HCT116 (cell line): ENCODE results near the gene PRSS2. TPM values are rescaled to one million over a fixed set of nuclear protein-coding genes. Genes with fewer than 3 reads are reported as not detected.

Experiments used
- ATAC-seq: fragments of 200-7000 bp; cut with Tn5 transposase; 2 replicates; pipeline ENCODE4 v1.9.1; 2020; ENCODE audit warnings: mild to moderate bottlenecking, moderate library complexity
- BruUV-seq: library from RNA; stranded (reverse); fragments of 400-500 nt; replicated peaks from 2 replicates; lab custom pipeline; 2021; lab: Mats Ljungman, UMichigan
- CTCF ChIA-PET: fragments of 300-600 bp; sonication (Branson Sonifier 250); formaldehyde crosslinking; loops from one replicate; lab custom pipeline; 2021; ENCODE audit warnings: antibody characterized with exemption; lab: Charles Lee
- POLR2A ChIA-PET: fragments of 300-600, 350-600 bp; sonication (Branson Sonifier 250); formaldehyde crosslinking; loops from one replicate; lab custom pipeline; 2021; ENCODE audit warnings: antibody characterized with exemption; lab: Charles Lee
- RAD21 ChIA-PET, 2 experiments: fragments of 300-600 bp; sonication (Branson Sonifier 250); formaldehyde crosslinking; loops; one replicate each; lab custom pipeline; 2023; ENCODE audit warnings: low total read pairs in 2 of 2; ENCODE audit not compliant: uncharacterized antibody in 2 of 2, unreplicated experiment in 2 of 2, low non-redundant PET in 1 of 2; lab: Charles Lee
- DNase-seq: peaks from one replicate; pipeline ENCODE4 v3.0.0-alpha.2; 2010; ENCODE audit warnings: low read depth, low spot score
- H2AFZ ChIP-seq: fragments of 200-600 bp; shearing (Covaris generic), sonication (generic); 2 replicates; pipeline ENCODE4 v1.6.1; 2017; ENCODE audit warnings: low read depth, mixed run types, mixed read lengths, antibody characterized with exemption, low read length; ENCODE audit not compliant: poor library complexity, severe bottlenecking
- H3K27ac ChIP-seq: 2 replicates; pipeline ENCODE4 v1.5.1; 2012; ENCODE audit warnings: low read depth, low read length
- H3K27me3 ChIP-seq: fragments of 200-600 bp; sonication (generic); 2 replicates; pipeline ENCODE4 v1.6.1; 2016; ENCODE audit warnings: mixed run types, low read length, mixed read lengths; ENCODE audit not compliant: insufficient read depth
- H3K36me3 ChIP-seq, 2 experiments: fragments of 200-500 bp in 1 of 2; fragments of 200-600 bp in 1 of 2; sonication (Bioruptor generic) in 1 of 2; sonication (generic) in 1 of 2; 2 replicates each; pipeline versions ENCODE4 v1.5.1 to v1.6.1; 2014 to 2016; ENCODE audit warnings: low read length in 2 of 2, inconsistent platforms in 1 of 2, mixed read lengths in 1 of 2, mixed run types in 1 of 2; ENCODE audit not compliant: insufficient read depth in 2 of 2, control insufficient read depth in 1 of 2
- H3K4me1 ChIP-seq, 2 experiments: fragments of 200-600 bp in 1 of 2; sonication (generic) in 1 of 2; 2 replicates each; pipeline versions ENCODE4 v1.5.1 to v1.6.1; 2012 to 2017; ENCODE audit warnings: low read length in 2 of 2, inconsistent platforms in 1 of 2, mild to moderate bottlenecking in 1 of 2, mixed read lengths in 1 of 2, mixed run types in 1 of 2, moderate library complexity in 1 of 2; ENCODE audit not compliant: insufficient read depth in 2 of 2, control insufficient read depth in 1 of 2
- H3K4me2 ChIP-seq: fragments of 200-600 bp; sonication (generic); 2 replicates; pipeline ENCODE4 v1.6.1; 2017; ENCODE audit warnings: mixed run types, low read length, mixed read lengths
- H3K4me3 ChIP-seq, 2 experiments: fragments of 200-600 bp in 1 of 2; sonication (generic) in 1 of 2; replicated peaks in 1 of 2; 2 replicates each; pipeline ENCODE4 v1.5.1; 2011 to 2016; ENCODE audit warnings: low read length in 2 of 2, control low read depth in 1 of 2, low read depth in 1 of 2, mild to moderate bottlenecking in 1 of 2, mixed read lengths in 1 of 2, mixed run types in 1 of 2
- H3K79me2 ChIP-seq: fragments of 200-600 bp; sonication (generic); 2 replicates; pipeline ENCODE4 v1.6.1; 2017; ENCODE audit warnings: mild to moderate bottlenecking, mixed run types, low read length, moderate library complexity, mixed read lengths; ENCODE audit not compliant: insufficient read depth
- H3K9ac ChIP-seq: fragments of 200-600 bp; sonication (generic); 2 replicates; pipeline ENCODE4 v1.6.1; 2016; ENCODE audit warnings: low read length, mixed read lengths
- H3K9me2 ChIP-seq: fragments of 200-600 bp; sonication (generic), shearing (Covaris generic); 2 replicates; pipeline ENCODE4 v1.6.1; 2017; ENCODE audit warnings: mixed run types, mild to moderate bottlenecking, moderate library complexity; ENCODE audit not compliant: insufficient read depth
- H3K9me3 ChIP-seq, 2 experiments: fragments of 200-500 bp in 1 of 2; fragments of 200-600 bp in 1 of 2; sonication (Bioruptor generic) in 1 of 2; sonication (generic) in 1 of 2; 2 replicates each; pipeline ENCODE4 v1.6.1; 2014 to 2017; ENCODE audit warnings: low read length in 2 of 2, mixed read lengths in 2 of 2, inconsistent platforms in 1 of 2, low read depth in 1 of 2, mild to moderate bottlenecking in 1 of 2, mixed run types in 1 of 2, moderate library complexity in 1 of 2; ENCODE audit not compliant: control insufficient read depth in 1 of 2, insufficient read depth in 1 of 2
- H4K20me1 ChIP-seq: fragments of 200-600 bp; sonication (generic), shearing (Covaris generic); 2 replicates; pipeline ENCODE4 v1.6.1; 2017; ENCODE audit warnings: mixed run types, mild to moderate bottlenecking, moderate library complexity; ENCODE audit not compliant: insufficient read depth
- ATF3 ChIP-seq: IDR thresholded peaks from 2 replicates; pipeline ENCODE4 v1.6.1; 2012
- CBX3 ChIP-seq: IDR thresholded peaks from 2 replicates; pipeline ENCODE4 v1.6.1; 2012; ENCODE audit warnings: low read depth
- CEBPB ChIP-seq: IDR thresholded peaks from 2 replicates; pipeline ENCODE4 v1.6.1; 2012; ENCODE audit warnings: low read depth
- CTCF ChIP-seq, 3 experiments: fragments of 200-600 bp in 1 of 3; sonication (generic) in 1 of 3; IDR thresholded peaks in 2 of 3; conservative IDR thresholded peaks in 1 of 3; 2 replicates each; pipeline ENCODE4 v1.5.1; 2012 to 2017; ENCODE audit warnings: low read depth in 2 of 3, low read length in 2 of 3, antibody characterized with exemption in 1 of 3, borderline replicate concordance in 1 of 3, control low read depth in 1 of 3, mild to moderate bottlenecking in 1 of 3, mixed read lengths in 1 of 3, mixed run types in 1 of 3, moderate library complexity in 1 of 3; ENCODE audit not compliant: insufficient read depth in 1 of 3
- EGR1 ChIP-seq: IDR thresholded peaks from 2 replicates; pipeline ENCODE4 v1.6.1; 2012; ENCODE audit warnings: low read depth
- EZH2 ChIP-seq: fragments of 200-600 bp; sonication (generic); IDR thresholded peaks from 2 replicates; pipeline ENCODE4 v1.6.1; 2017; ENCODE audit warnings: antibody characterized with exemption, mixed run types
- EZH2phosphoT487 ChIP-seq: fragments of 200-600 bp; IDR thresholded peaks from 2 replicates; pipeline ENCODE4 v1.6.1; 2018; ENCODE audit warnings: antibody characterized with exemption, borderline replicate concordance
- FOSL1 ChIP-seq: IDR thresholded peaks from 2 replicates; pipeline ENCODE4 v1.6.1; 2012; ENCODE audit warnings: low read depth
- JUND ChIP-seq: IDR thresholded peaks from 2 replicates; pipeline ENCODE4 v1.6.1; 2012
- POLR2A ChIP-seq: IDR thresholded peaks from 2 replicates; pipeline ENCODE4 v1.7.0; 2011; ENCODE audit warnings: borderline replicate concordance; ENCODE audit not compliant: insufficient read depth, insufficient read length; ENCODE audit errors: extremely low read depth
- POLR2AphosphoS5 ChIP-seq: IDR thresholded peaks from 2 replicates; pipeline ENCODE4 v1.6.1; 2011; ENCODE audit warnings: mild to moderate bottlenecking, low read depth, low read length, moderate library complexity
- RAD21 ChIP-seq: IDR thresholded peaks from 2 replicates; pipeline ENCODE4 v1.6.1; 2012; ENCODE audit warnings: low read depth, mild to moderate bottlenecking
- SIN3A ChIP-seq: IDR thresholded peaks from 2 replicates; pipeline ENCODE4 v1.6.1; 2012; ENCODE audit warnings: low read depth
- TCF7L2 ChIP-seq: IDR thresholded peaks from 2 replicates; pipeline ENCODE4 v1.7.0; 2011; ENCODE audit warnings: borderline replicate concordance, inconsistent platforms; ENCODE audit not compliant: insufficient read depth, insufficient read length; ENCODE audit errors: extremely low read depth
- ZBTB33 ChIP-seq: IDR thresholded peaks from 2 replicates; pipeline ENCODE4 v1.6.1; 2011; ENCODE audit warnings: mild to moderate bottlenecking, low read length, moderate library complexity; ENCODE audit not compliant: insufficient replicate concordance; ENCODE audit errors: extremely low read depth
- ZFX ChIP-seq: fragments of 450-650 bp; IDR thresholded peaks from 2 replicates; pipeline ENCODE4 v1.6.1; 2017
- intact Hi-C: fragments of 100-400 bp; cut with micrococcal nuclease; formaldehyde crosslinking; loops from 2 replicates; pipeline ENCODE4 v1.10.0; 2022
- total RNA-seq: library from RNA; stranded (reverse); gene quantifications from one replicate; pipeline ENCODE4 v1.2.1, GENCODE V29; 2021; ENCODE audit not compliant: unreplicated experiment

The PRSS2 gene
- total RNA-seq, 1 experiment from 2014 or later = 36.8 TPM

- TF ChIP-seq ZBTB33 (no peak), JUND (no peak), EGR1 (peak; percentile 49; the same call in 1 of the 2 replicates), RAD21 (peak; percentile 99), EZH2 (no peak), ATF3 (no peak)
Observed at GRCh38 chr7:142782922-142783900, 12.4 kb downstream of the PRSS2 start (continued).

GRCh38 chr7:142784096-142784495 is 13.3 kb downstream of the PRSS2 start:
- ATAC-seq = no peak
- ChIA-PET POLR2A (no interaction called here), RAD21 (no interaction called here), CTCF (interaction anchor here (0.7 to 4.7 kb wide), 8 partner anchors 71 to 408 kb away, joined by 3 to 166 read pairs (median 5); no protein-coding TSS in a partner anchor)
- DNase-seq = no peak
- no peaks in the 10 kb centered on the region for H3K36me3 ChIP-seq
- H3K4me1 ChIP-seq = peaks cover 0 to 5% of the 10 kb centered on the region in 2 experiments; a peak in 1 of 4 replicates
- H3K9me2 ChIP-seq = no peaks in the 10 kb centered on the region
- H3K9me3 ChIP-seq = no peaks in the 10 kb centered on the region
- no peak overlapping the region for H3K9ac ChIP-seq
- no peaks in the 10 kb centered on the region for H4K20me1 ChIP-seq
- no peaks in the 10 kb centered on the region for H3K27me3 ChIP-seq
- BruUV-seq = no TSS peak
- no peak overlapping the region for H3K4me2 ChIP-seq
- no peak overlapping the region for H2AFZ ChIP-seq
- no peak overlapping the region for H3K4me3 ChIP-seq
- H3K27ac ChIP-seq = no peak overlapping the region
- intact Hi-C loops = loop anchor here (5.0 kb wide), 1 partner anchor 267 kb away; no protein-coding TSS in a partner anchor
- no peaks in the 10 kb centered on the region for H3K79me2 ChIP-seq
- TF ChIP-seq RAD21 = no peak
- no peak for TF ChIP-seq CEBPB
- TF ChIP-seq SIN3A = no peak
- no peak for TF ChIP-seq EZH2phosphoT487
- no peak for TF ChIP-seq JUND
- TF ChIP-seq ATF3 = no peak
- no peak for TF ChIP-seq FOSL1
- no peak for TF ChIP-seq ZFX
- TF ChIP-seq POLR2AphosphoS5 = no peak
- TF ChIP-seq EZH2 = no peak
- no peak for TF ChIP-seq TCF7L2
- no peak for TF ChIP-seq ZBTB33
- no peak for TF ChIP-seq CTCF (IDR thresholded peaks at IDR 0.05 in 2 of 3, conservative IDR thresholded peaks at IDR 0.05 in 1 of 3; ENCODE audit: borderline replicate concordance in 1 of 3, insufficient read depth in 1 of 3, low read depth in 2 of 3, low read length in 2 of 3)
- TF ChIP-seq POLR2A = no peak
- no peak for TF ChIP-seq CBX3
- TF ChIP-seq EGR1 = no peak
